BJ (cell line): Measurements from ENCODE around the gene ATRN. TPM values are rescaled to one million over a fixed set of nuclear protein-coding genes. Genes with fewer than 3 reads are reported as not detected.

ENCODE experiments used
- CTCF ChIA-PET: fragments of 350-600 bp; formaldehyde crosslinking; extraction: SDS; loops from one replicate; lab custom pipeline; 2021; ENCODE audit warnings: antibody characterized with exemption, inconsistent platforms; lab: Yijun Ruan, JAX
- POLR2A ChIA-PET: fragments of 300-600 bp; sonication (Branson Sonifier 250); formaldehyde crosslinking; extraction: SDS; loops from one replicate; lab custom pipeline; 2021; ENCODE audit warnings: antibody characterized with exemption; lab: Charles Lee
- DNase-seq: peaks from one replicate; pipeline ENCODE4 v3.0.0-alpha.2; 2011; ENCODE audit warnings: low read depth
- H3K27me3 ChIP-seq: 2 replicates; pipeline ENCODE4 v1.6.0; 2011; ENCODE audit warnings: low read length; ENCODE audit not compliant: control insufficient read depth, insufficient read depth
- H3K36me3 ChIP-seq: 2 replicates; pipeline ENCODE4 v1.5.1; 2011; ENCODE audit warnings: low read length; ENCODE audit not compliant: control insufficient read depth, insufficient read depth
- H3K4me3 ChIP-seq: 2 replicates; pipeline ENCODE4 v1.5.1; 2011; ENCODE audit warnings: low read depth, mild to moderate bottlenecking, control low read depth, low read length
- polyA plus RNA-seq: library from polyadenylated mRNA; depleted of rRNA; stranded (reverse); fragments of >200 nt; gene quantifications from 2 replicates; pipeline ENCODE4 v1.2.3, GENCODE V29; 2011
- TF ChIP-seq, protein P1 (sequence below): IDR thresholded peaks from 2 replicates; pipeline ENCODE4 v1.5.1; 2011; ENCODE audit warnings: low read depth, mild to moderate bottlenecking, control low read depth, inconsistent platforms, low read length, moderate library complexity; ENCODE audit not compliant: insufficient read depth

The ATRN gene
- polyA plus RNA-seq, 1 experiment, result 55.7 TPM

DNA sequence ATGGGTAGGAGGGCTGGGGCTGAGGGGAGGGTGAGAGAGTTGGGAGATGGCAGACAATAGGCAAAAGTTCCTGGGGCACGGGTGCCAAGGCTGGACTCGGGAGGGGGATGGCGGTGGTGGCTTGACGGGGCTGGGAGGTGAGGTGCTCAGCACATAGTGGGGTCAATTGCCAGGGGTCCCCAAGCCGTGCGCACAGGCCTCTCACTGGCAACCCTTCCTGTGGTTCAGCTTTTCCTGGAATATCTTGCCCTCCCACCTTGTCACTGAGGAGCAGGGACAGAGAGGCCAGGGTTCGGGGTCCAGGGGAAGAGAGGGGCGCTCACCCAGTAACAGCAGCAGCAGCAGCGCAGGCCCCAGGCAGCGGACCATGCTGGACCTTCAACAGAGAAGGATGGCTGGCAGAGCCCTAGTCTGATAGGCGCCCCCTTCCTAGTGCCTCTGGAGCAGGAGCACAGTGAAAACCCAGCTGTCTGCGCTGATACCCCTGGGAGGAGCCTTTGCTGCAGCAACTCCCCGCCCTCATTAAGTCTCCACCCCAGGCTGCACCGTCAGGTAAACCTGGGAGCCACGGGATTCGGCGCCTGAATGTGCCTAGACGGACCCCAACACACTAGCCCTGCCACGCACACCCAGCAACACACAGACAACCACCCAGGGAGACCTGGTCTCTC lies 192.3 kb downstream of the ATRN start, which contains the start of gene GFRA4:
GFRA4 (minus strand) TSS at position 369 of the 671 bp plus-strand sequence; CDS start at position 369, 0 bp downstream.
- CTCF ChIA-PET, result interaction anchor here (2.0 kb wide), 1 partner anchor 47 kb away, joined by 5 read pairs; no protein-coding TSS in a partner anchor
- no peaks in the 10 kb centered on the region for H3K36me3 ChIP-seq

DNA sequence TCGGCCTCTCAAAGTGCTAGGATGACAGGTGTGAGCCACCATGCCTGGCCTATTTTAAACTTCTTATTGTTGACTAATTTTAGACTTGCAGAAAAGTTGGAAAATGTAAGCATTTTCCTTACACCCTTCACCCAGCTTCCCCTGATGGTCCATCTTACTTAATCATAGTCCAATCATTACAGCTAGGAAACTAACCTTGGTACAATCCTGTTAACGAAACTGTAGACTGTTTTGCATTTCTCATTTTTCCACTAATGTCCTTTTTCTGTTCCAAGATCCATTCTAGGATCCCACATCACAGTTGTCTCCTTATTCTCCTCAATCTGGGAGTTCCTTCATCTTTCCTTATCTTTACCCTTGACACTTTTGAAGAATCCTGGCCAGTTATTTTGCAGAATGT lies 193.0 kb downstream of the ATRN start:
- TF ChIP-seq, protein P1, sequence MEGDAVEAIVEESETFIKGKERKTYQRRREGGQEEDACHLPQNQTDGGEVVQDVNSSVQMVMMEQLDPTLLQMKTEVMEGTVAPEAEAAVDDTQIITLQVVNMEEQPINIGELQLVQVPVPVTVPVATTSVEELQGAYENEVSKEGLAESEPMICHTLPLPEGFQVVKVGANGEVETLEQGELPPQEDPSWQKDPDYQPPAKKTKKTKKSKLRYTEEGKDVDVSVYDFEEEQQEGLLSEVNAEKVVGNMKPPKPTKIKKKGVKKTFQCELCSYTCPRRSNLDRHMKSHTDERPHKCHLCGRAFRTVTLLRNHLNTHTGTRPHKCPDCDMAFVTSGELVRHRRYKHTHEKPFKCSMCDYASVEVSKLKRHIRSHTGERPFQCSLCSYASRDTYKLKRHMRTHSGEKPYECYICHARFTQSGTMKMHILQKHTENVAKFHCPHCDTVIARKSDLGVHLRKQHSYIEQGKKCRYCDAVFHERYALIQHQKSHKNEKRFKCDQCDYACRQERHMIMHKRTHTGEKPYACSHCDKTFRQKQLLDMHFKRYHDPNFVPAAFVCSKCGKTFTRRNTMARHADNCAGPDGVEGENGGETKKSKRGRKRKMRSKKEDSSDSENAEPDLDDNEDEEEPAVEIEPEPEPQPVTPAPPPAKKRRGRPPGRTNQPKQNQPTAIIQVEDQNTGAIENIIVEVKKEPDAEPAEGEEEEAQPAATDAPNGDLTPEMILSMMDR, result no peak
- Histone ChIP-seq H3K4me3 (no peak overlapping the region), H3K36me3 (peaks cover 4% of the 10 kb centered on the region), H3K27me3 (peaks cover 28% of the 10 kb centered on the region)
- ChIA-PET POLR2A (no interaction called here), CTCF (interaction anchor here (1.2 to 2.0 kb wide), 2 partner anchors 47 to 101 kb away, joined by 3 to 5 read pairs; no protein-coding TSS in a partner anchor)
- DNase-seq, result no peak

More for the DNA sequence above, 192.3 kb downstream of the ATRN start, which contains the start of gene GFRA4:
- no peak for DNase-seq
- TF ChIP-seq, protein P1, result no peak
- POLR2A ChIA-PET, result no interaction called here
- no peak within 1 kb of the TSS for H3K4me3 ChIP-seq
- H3K27me3 ChIP-seq, result peaks cover 31% of the 10 kb centered on the region

DNA sequence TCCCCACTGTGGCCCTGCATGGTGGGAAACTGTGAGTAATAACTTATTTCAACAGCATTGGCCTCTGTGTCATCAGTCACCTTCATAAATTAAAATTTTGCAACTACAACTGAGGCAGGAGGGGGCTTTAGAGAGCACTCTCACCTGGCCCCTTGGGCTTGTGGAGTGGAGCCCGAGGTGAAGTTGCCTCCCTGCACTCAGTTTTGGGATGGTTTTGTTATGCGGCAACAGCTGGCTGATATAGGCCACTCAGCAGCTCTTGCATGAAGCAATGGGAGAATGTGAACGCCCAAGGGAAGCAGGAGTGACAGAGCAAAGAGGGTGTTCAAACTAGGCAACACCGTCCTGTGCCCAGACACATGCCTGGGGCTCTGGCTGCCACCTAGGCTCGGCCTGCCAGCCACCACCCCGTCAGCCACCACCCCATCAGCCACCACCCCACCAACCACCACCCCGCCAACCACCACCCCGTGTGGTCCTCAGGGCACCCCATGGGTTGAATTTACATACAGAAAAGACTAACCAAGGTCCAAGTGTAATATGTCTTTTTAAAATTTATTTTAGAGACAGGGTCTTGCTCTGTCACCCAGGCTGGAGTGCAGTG lies 196.7 kb downstream of the ATRN start:
- POLR2A ChIA-PET, result no interaction called here
- CTCF ChIA-PET, result interaction anchor here (2.2 to 15.3 kb wide), 3 partner anchors 9 to 46 kb away, joined by 8 to 331 read pairs (median 20); partner anchors contain the start of gene SIGLEC1
- DNase-seq, result no peak
- Histone ChIP-seq H3K4me3 (no peak overlapping the region), H3K36me3 (peaks cover 28% of the 10 kb centered on the region), H3K27me3 (peaks cover under 1% of the 10 kb centered on the region; the same call in 1 of the 2 replicates)
- TF ChIP-seq, protein P1, result no peak

DNA sequence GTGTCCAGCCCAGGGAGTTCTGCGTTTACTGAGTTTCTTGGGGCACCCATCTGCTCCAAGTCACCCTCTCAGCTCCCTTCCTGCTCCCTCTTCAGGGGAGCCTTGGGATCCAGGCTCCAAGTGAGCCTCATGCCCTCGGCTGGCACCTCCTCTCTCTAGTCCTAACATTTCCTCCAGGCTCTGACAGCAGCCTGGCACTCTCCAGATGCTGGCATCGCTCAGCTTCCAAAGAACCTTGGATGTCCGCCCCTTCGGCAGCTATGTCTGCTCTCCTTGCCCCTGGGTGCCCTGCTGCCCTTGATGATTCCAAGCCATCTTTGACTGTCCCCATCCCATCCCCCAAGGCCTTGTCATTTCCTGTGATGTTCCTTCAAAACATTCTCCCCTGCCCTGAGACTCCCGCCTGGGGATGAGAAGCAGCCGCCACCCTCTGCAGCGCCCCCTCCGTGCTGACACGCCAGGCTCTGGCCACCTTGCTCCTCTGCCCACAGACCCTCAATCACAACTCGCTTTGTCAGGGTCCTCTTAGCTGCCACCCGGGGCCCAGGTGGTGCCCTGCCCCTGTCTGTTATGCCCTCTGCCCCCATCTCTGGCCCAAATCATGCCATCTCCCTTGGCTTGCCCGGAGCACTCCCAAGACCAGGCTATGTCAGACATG lies 199.0 kb downstream of the ATRN start:
- H3K4me3 ChIP-seq, result no peak overlapping the region
- ChIA-PET CTCF (interaction anchor here (0.9 to 15.3 kb wide), 3 partner anchors 11 to 77 kb away, joined by 3 to 331 read pairs (median 4); partner anchors contain the start of gene SIGLEC1), POLR2A (no interaction called here)

More for the DNA sequence above, 199.0 kb downstream of the ATRN start:
- peaks cover 44% of the 10 kb centered on the region for H3K36me3 ChIP-seq
- H3K27me3 ChIP-seq, result no peaks in the 10 kb centered on the region
- no peak for DNase-seq
- TF ChIP-seq, protein P1, result no peak
